NCI-H2107 (cell line): ENCODE data around the gene SFTPB.
"Not testable (repeated sequence)": the region's sequence is repeated elsewhere in the genome, so short reads cannot be mapped to it uniquely, and the experiment has no call there.

Experiments
- DNase-seq: peaks from one replicate; lab custom pipeline; 2025; lab: John Stamatoyannopoulos, UW

Gene SFTPB

GRCh38 chr2:85675427-85675826 is 7.4 kb upstream of the SFTPB start:
- DNase-seq = no peak

DNA sequence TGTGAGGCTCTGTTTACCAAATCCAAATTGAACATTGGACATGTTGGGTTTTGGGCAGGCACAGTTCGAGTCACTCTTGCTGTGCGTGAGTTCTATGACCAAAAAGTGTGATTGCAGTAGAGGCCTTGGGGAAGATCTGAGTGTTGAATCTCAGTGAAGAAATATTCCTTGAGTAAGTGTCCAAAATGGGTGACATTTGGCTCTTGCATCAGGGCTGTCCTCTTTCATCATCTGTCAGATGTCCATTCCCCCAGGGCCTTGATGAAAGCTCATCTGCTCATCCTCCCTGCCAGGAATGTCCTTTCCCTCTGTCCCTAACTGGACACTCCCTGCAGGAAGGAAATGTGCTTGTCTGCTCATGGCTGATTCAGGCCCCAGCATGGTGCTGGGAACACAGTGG is 6.4 kb upstream of the SFTPB start:
- DNase-seq = no peak

- DNase-seq = no peak
Measured at GRCh38 chr2:85673716-85674375, 5.8 kb upstream of the SFTPB start.

GRCh38 chr2:85672456-85672855 is 4.5 kb upstream of the SFTPB start:
- DNase-seq = no peak

- DNase-seq = not testable (repeated sequence)
Measured at GRCh38 chr2:85670416-85670815, 2.4 kb upstream of the SFTPB start.

DNA sequence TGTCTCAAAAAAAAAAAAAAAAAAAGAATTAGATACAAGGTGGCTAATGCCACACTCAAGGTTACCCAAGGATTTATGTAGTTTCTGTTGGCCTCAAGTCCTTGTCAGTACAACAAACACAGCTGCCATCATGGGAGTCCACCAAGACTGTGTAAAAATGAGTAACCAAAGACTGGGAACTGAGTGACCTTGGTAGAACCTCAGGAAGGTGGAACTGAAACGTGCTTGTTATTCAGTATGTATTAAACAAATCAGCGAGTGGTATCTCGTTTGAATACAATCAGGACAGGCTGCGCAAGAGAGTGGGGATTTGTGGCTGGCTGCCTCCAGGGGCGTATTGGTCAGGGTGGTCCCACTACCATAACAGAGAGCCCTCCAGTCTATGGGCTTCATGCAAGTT is 1.6 kb upstream of the SFTPB start:
- no peak for DNase-seq

- no peak for DNase-seq
Measured at GRCh38 chr2:85668857-85669142, 801 bp upstream of the SFTPB start.

DNA sequence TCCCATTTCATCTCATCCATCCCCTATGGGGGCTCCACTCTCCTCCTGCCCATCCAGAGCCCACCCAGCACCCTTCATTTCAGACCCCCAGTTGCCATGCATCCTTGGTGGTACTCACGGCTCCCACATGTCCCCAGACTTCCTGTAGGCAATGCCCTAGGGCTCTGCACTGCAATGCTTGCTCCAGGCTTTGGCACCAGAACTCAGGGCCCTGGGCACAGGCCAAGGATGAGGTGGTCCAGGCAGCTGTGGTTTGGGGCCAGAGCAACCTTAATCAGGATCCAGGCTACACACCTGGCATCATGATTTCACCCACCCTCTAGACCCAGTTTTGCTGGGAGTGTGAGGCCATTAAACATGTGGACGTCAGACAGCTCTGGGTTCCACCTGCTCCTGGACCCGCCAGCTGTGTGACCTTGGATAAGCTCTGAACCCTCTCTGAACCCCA is 414 bp downstream of the SFTPB start:
- DNase-seq = no peak

GRCh38 chr2:85666435-85667316 is 1.3 kb downstream of the SFTPB start:
- DNase-seq = no peak

GRCh38 chr2:85666016-85666415 is 2.0 kb downstream of the SFTPB start:
- no peak for DNase-seq

DNA sequence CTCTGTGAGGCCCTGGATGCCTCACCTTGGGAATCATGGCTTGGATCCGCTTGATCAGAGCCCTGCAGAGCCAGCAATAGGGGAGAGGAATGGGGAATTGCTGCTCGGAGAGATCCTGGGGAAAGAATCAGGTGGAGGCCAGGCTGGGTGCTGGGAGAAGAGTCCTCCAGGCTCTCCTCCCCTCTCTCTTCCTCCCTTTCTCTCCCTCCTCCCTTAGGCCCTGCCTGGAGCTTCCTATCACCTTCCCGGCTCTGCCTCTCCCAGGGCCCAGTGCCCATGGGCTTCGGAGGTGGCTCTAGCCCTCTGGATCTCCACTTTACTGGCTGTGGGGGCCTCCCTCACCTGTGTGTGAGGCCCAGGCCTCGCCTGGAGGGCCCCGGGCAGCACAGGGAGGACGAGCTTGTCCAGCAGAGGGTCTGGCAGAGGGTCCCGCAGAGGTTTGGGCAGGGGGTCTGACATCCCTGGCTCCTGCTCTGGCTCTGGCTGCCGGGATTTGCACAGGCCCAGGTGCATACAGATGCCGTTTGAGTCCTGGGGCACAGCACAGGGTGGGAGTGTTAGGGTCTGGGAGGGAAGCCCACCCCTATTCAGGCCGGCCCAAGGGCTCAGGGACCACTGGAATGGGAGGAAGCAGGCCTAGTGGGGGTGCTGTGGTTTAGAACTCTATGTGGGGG is 2.6 kb downstream of the SFTPB start:
- no peak for DNase-seq

DNA sequence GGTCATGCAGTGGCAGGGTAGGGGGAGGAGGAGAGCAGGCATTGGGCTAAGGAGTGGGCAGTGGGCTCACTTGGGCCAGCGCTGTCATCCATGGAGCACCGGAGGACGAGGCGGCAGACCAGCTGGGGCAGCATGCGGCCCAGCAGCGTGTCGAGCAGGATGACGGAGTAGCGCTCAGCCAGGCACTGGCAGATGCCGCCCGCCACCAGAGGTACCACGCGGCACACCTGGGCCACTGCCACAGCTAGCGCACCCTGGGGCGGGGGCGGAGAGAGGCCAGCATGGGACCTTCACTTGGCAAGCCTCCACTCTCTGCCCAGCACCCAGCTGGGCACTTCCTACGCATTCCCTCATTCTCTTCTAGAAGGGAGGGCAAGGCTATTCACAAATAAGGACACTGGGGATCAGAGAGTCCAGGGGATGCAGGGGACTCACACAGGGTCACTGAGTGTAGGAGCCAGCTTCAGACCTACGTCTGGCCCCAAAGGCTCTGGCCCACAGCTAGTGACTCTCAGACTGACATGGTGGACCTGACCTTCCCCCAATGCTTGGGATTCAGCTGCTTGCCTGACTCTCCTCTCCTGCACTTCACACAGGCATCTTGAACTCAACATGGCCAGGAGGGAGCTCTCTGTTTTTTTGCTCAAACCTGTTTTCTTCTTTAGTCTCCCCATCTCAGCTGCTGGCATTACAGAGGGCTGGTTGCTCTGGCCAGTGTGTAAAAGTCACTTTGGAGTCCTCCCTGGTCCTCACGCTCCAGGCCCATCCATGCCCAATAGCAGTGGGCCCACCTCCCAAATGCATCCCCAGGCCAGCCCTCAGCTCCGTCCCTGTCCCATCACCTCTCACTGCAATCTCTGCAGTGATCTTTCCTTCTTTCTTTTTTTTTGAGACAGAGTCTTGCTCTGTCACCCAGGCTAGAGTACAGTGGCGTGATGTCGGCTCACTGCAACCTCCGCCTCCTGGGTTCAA is 4.1 kb downstream of the SFTPB start:
- DNase-seq = no peak

- DNase-seq = no peak
Measured at GRCh38 chr2:85662899-85663593, 5.0 kb downstream of the SFTPB start.

DNA sequence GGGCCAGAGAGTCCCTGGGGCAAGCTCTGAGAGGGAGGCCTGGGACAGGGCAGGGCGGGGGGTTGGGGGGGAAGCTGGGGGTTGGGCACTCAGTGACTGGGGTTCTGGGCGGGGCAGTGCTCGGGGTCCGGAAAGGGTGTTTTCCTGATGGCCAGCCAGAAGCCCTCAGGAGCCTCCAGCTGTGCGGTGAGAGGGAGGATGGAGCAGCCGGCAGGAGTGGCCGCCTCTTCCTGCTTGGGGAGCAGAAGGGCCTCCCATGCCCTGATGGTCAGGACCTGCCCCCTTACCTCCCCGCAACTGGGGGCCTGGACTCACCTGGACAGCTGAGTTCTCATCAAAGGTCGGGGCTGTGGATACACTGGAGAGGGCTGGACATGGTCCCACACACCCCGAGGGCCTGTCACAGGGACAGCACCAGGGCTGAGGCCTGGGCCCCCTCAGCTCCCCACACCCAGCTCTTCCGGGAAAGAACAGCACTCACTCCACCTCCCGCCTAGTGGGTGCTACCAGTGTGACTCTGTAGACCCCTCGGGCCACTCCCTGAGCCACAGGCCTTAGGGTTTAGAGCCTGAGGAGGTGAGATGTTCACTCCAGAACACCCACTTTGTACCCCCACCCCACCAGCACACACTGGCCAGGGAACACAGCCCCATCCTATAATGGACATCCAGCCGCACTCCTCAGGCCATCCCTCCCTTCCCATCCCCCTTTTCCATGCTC is 6.7 kb downstream of the SFTPB start:
- DNase-seq = no peak

GRCh38 chr2:85660725-85661124 is 7.3 kb downstream of the SFTPB start:
- no peak for DNase-seq

GRCh38 chr2:85660301-85660700 is 7.7 kb downstream of the SFTPB start:
- not testable (repeated sequence) for DNase-seq

GRCh38 chr2:85659324-85659981 is 8.5 kb downstream of the SFTPB start:
- DNase-seq = no peak

DNA sequence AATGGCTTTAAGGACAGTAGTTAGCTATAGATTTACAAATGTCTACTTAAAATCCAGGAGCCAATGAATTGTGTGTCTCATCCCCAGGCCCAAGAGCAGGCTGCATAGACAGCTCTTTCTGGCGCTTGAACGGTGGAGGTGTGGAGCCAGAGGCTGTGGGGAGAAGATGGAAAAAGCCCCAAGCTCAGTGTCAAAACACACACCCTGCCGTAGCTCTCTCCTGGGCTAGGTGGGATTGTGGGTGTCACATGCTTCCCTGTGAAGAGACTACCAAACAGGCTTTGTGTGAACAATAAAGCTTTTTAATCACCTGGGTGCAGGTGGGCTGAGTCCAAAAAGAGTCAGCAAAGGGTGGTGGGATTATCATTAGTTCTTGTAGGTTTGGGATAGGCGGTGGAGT is 10.6 kb downstream of the SFTPB start:
- not testable (repeated sequence) for DNase-seq

GRCh38 chr2:85656468-85656867 is 11.5 kb downstream of the SFTPB start:
- DNase-seq = no peak

DNA sequence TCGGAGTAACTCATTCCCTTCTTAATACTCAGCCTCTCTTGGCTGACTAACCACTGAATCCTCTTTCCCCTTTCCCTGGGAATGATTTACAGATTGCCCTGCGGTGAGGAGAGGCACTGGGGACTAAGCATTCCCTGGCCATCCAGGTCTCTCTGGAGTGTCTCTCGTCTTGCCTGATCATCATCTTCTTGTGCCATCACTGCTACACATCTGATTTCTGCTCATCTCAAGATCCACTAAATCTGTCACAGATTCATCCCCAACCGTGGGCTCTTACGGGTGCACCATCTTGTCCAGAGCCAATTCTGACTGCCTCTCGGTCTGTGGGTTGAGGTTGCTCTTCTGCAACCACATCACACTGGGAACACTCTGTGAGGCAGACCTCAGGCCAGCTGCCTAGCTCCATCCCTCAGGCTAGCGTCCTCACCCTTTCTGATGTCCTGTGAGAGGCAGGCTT is 12.0 kb downstream of the SFTPB start:
- no peak for DNase-seq
